AG20443 (cell line): Measurements from ENCODE around the gene KAZN.

ENCODE experiments used
- DNase-seq: peaks from one replicate; pipeline ENCODE4 v3.0.0; 2012; ENCODE audit warnings: low spot score, mixed read lengths

KAZN gene

GRCh38 chr1:14957375-14958098 lies 359.1 kb downstream of the KAZN start:
- DNase-seq, result no peak

GRCh38 chr1:14958249-14959058 lies 360.0 kb downstream of the KAZN start:
- DNase-seq, result no peak

- no peak for DNase-seq
These were observed 360.7 kb downstream of the KAZN start for GRCh38 chr1:14959059-14959694.

- DNase-seq, result no peak
These were observed 363.3 kb downstream of the KAZN start for GRCh38 chr1:14961661-14962267.

GRCh38 chr1:14962407-14962806 lies 363.9 kb downstream of the KAZN start:
- DNase-seq, result no peak

GRCh38 chr1:14963791-14964710 lies 365.6 kb downstream of the KAZN start:
- peak; percentile 39 for DNase-seq

GRCh38 chr1:14964711-14965055 lies 366.2 kb downstream of the KAZN start:
- DNase-seq, result no peak

GRCh38 chr1:14968251-14968851 lies 369.9 kb downstream of the KAZN start:
- peak; percentile 91 for DNase-seq

GRCh38 chr1:14969006-14969405 lies 370.5 kb downstream of the KAZN start:
- DNase-seq, result no peak

GRCh38 chr1:14970115-14970798 lies 371.8 kb downstream of the KAZN start:
- peak; percentile 90 for DNase-seq

GRCh38 chr1:14970799-14971141 lies 372.3 kb downstream of the KAZN start:
- peak; percentile 24 for DNase-seq

- DNase-seq, result no peak
These were observed 372.7 kb downstream of the KAZN start for GRCh38 chr1:14971221-14971620.

GRCh38 chr1:14972107-14972506 lies 373.6 kb downstream of the KAZN start:
- DNase-seq, result no peak

GRCh38 chr1:14973773-14974172 lies 375.3 kb downstream of the KAZN start:
- DNase-seq, result no peak

- no peak for DNase-seq
These were observed 375.9 kb downstream of the KAZN start for GRCh38 chr1:14974361-14974760.

- no peak for DNase-seq
These were observed 376.6 kb downstream of the KAZN start for GRCh38 chr1:14975119-14975518.

GRCh38 chr1:14976256-14976655 lies 377.8 kb downstream of the KAZN start:
- DNase-seq, result no peak

GRCh38 chr1:14977338-14977931 lies 378.9 kb downstream of the KAZN start:
- no peak for DNase-seq

- DNase-seq, result no peak
These were observed 382.2 kb downstream of the KAZN start for GRCh38 chr1:14980621-14981218.

GRCh38 chr1:14982029-14982428 lies 383.5 kb downstream of the KAZN start:
- DNase-seq, result no peak
